Bladder microvascular endothelial cell (primary cell): ENCODE results near the gene XRCC4. TPM values are rescaled to one million over a fixed set of nuclear protein-coding genes. Genes with fewer than 3 reads are reported as not detected.

Experiments
- total RNA-seq: library from RNA; depleted of rRNA; stranded (reverse); fragments of >200 nt; gene quantifications from 2 replicates; pipeline ENCODE4 v1.2.3, GENCODE V29; 2014

The XRCC4 gene
- 5.2 and 6.3 TPM in 2 replicates for total RNA-seq

DNA sequence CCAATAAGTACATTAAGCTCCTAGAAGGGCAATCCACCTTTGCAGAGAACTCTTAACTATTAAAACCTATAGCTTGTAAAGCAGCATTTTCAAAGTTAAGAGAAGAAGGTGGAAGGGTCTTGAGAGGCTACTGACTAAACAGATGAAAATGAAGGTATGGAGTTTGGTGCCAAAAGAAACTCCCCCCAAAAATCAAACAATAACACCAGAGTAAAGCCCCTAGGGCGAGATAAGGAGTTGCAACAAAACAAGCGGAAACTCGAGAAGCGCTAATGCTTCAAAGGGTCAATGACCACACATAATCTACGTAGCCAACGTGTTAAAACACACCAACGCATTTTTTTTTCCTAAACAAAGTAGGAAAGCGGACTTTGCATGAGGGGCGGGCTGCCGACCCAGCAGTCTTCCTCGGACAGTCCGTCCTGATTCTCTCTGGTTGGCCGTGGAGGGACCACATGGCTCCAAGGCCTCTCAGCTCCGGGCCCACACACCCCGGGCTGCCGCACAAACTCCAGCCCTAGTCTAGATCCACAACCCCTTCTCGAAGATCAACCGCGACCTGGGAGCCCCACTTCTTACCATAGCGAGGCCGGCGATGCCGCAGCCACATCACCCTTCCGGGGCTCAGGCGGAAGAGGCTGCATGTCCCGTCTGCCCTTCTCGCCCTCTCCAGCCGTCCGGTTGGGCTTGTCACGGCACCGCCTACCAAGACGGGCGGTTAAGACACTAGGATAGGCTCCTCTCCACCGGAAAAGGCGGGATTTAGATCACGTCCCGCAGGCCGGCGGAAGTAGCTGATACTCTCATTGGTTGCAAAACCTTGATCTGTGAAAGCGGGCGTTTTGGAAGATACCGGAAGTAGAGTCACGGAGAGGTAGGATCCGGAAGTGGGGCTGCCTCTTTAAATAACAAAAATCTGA lies at the start of gene XRCC4, which contains the start of gene TMEM167A:
Gene XRCC4 (plus strand): TSS at position 806 of the 920 bp plus-strand sequence. CDS start 27,373 bp downstream, outside the sequence.
Gene TMEM167A (minus strand): TSS at position 653 of the 920 bp plus-strand sequence. CDS start 71 bp downstream, at position 582.

Other genes with a start within 250 kb of the XRCC4 start
- gene TMEM167A, start 153 bp upstream of the XRCC4 start, total RNA-seq, result 28.5 and 55.3 TPM in 2 replicates